SK-N-SH treated with all-trans-retinoic acid at 6 μM for 48 hours (cell line): Measurements from ENCODE around the gene FASTKD3.

Experiments used
- ARNTL ChIP-seq: fragments of 450-650 bp; formaldehyde crosslinking; IDR thresholded peaks from 2 replicates; pipeline ENCODE4 v1.5.0; 2020; ENCODE audit warnings: low read depth, mild to moderate bottlenecking, moderate library complexity, borderline replicate concordance
- BACH2 ChIP-seq: fragments of 250-450 bp; sonication (Bioruptor Pico); IDR thresholded peaks from 2 replicates; pipeline ENCODE4 v1.9.0; 2021; ENCODE audit warnings: mild to moderate bottlenecking, borderline replicate concordance
- ESRRG ChIP-seq: fragments of 250-450 bp; sonication (Bioruptor Pico); IDR thresholded peaks from 2 replicates; pipeline ENCODE4 v1.6.1; 2021; ENCODE audit warnings: mild to moderate bottlenecking
- RARB ChIP-seq: fragments of 250-450 bp; sonication (Bioruptor Pico); IDR thresholded peaks from 2 replicates; pipeline ENCODE4 v1.8.0; 2021; ENCODE audit warnings: mild to moderate bottlenecking, moderate library complexity
- TCF4 ChIP-seq: fragments of 250-450 bp; sonication (Bioruptor Pico); IDR thresholded peaks from 2 replicates; pipeline ENCODE4 v1.8.0; 2021; ENCODE audit warnings: mild to moderate bottlenecking, moderate library complexity, borderline replicate concordance
- ZC3H10 ChIP-seq: fragments of 250-450 bp; sonication (Bioruptor Pico); IDR thresholded peaks from 2 replicates; pipeline ENCODE4 v1.5.1; 2021; ENCODE audit warnings: mild to moderate bottlenecking, moderate library complexity
- ZFP30 ChIP-seq: fragments of 450-650 bp; formaldehyde crosslinking; IDR thresholded peaks from 2 replicates; pipeline ENCODE4 v1.5.0; 2022; ENCODE audit warnings: mild to moderate bottlenecking, moderate library complexity

GRCh38 chr5:7813007-7813406 is 55.8 kb downstream of the FASTKD3 start:
- TF ChIP-seq ZC3H10 (CRISPR knock-in tag) (no peak), TCF4 (CRISPR knock-in tag) (no peak), RARB (CRISPR knock-in tag) (no peak), ARNTL (CRISPR knock-in tag) (no peak), ZFP30 (CRISPR knock-in tag) (no peak), ESRRG (no peak), BACH2 (CRISPR knock-in tag) (no peak)
